ENCODE data around the gene ACAP3.
A peak's percentile ranks its signal among the peaks of the same experiment; 100 is the strongest.

Gene ACAP3

DNA sequence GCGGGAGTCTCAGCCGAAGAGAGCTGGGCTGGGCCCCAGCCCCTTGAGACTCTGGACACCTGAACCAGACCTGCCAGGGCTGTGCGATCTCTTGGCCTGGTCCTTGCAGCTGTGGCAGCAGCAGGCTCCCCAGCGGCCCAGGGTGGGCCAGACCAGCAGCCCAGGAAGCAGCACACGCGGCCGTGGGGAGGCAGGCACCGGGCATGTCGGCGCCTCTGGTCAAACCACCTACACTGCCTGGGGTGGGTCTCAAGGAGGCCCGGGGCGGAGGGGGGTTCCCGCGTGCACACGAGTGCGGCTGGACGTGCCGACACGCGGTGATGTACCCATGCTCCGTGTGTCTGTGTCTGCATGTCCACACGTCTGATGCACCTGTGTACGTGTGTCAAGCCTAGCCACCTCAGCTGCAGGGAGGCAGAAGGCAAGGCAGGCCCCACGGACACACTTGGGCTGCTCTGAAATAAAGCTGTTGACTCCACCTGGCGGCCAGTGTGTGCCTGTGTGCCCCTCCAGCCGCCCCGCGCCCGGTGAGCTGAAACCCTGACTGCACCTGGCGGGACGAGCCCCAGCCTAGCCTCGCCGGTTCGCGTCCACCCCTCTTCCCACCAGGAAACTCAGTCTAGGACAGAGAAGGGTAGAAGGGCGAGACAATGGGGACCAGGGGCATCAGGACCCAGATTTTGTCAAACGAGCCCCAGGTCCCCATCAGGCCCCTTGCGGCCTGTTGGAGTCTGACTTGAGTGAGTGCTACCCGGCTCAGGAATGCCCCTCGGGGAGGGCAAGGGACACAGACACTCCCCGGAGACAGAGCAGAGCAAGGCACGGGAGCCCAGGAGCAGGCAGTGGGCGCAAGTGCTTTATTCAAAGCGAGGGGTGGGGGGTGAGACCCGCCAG, 15.9 kb downstream of the ACAP3 start:
- H3K36me3 ChIP-seq (replicated peaks), result no peaks in the 10 kb centered on the region; the same call in 1 of the 2 replicates
- no peak overlapping the region for H3K4me3 ChIP-seq
- in situ Hi-C loops (cut with MboI; ENCODE audit: low sequenced_read_pairs), result no loop called here
- no peaks in the 10 kb centered on the region for H3K27me3 ChIP-seq (ENCODE audit: low read depth)
- H3K4me1 ChIP-seq, result no peaks in the 10 kb centered on the region
- DNase-seq (ENCODE audit: low spot score in 2 of 2), result peak; percentile 52 to 81
- H3K9me3 ChIP-seq, result no peaks in the 10 kb centered on the region

DNA sequence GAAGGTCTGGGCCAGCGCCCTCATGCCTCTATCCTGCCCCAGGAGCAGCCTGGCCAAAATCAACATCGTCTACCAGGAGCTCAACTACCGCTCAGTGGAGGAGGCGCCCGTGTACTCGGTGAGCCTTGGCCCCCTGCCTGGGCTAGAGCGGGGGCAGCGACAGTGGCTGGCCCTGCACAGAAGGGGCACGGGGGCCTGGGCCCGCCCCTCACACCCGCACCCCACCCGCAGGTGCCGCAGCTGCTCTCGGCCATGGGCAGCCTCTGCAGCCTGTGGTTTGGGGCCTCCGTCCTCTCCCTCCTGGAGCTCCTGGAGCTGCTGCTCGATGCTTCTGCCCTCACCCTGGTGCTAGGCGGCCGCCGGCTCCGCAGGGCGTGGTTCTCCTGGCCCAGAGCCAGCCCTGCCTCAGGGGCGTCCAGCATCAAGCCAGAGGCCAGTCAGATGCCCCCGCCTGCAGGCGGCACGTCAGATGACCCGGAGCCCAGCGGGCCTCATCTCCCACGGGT, 16.7 kb downstream of the ACAP3 start:
- Histone ChIP-seq H3K36me3 (replicated peaks) (no peaks in the 10 kb centered on the region; the same call in 1 of the 2 replicates), H3K27me3 (ENCODE audit: low read depth) (no peaks in the 10 kb centered on the region), H3K4me3 (no peak overlapping the region), H3K4me1 (no peaks in the 10 kb centered on the region), H3K9me3 (no peaks in the 10 kb centered on the region)
- in situ Hi-C loops (cut with MboI; ENCODE audit: low sequenced_read_pairs), result no loop called here
- DNase-seq (ENCODE audit: low spot score in 2 of 2), result no peak

DNA sequence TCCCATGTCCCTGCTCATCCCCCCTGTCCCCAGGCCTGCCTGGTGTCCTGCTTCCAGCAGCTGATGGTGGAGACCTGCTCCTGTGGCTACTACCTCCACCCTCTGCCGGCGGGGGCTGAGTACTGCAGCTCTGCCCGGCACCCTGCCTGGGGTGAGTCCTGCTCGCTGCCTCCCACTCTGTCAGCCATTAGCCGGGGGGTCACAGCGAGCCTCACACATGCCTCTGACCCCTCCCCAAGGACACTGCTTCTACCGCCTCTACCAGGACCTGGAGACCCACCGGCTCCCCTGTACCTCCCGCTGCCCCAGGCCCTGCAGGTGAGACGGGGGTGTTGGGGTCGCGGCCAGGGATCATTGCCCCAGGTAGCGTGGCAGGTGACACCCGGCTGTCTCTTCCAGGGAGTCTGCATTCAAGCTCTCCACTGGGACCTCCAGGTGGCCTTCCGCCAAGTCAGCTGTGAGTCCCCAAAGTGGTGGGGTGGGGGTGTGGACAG, 17.4 kb downstream of the ACAP3 start:
- Histone ChIP-seq H3K4me3 (no peak overlapping the region), H3K9me3 (no peaks in the 10 kb centered on the region), H3K4me1 (no peaks in the 10 kb centered on the region), H3K36me3 (replicated peaks) (no peaks in the 10 kb centered on the region; the same call in 1 of the 2 replicates), H3K27me3 (ENCODE audit: low read depth) (no peaks in the 10 kb centered on the region)
- peak in 1 of 2 experiments; percentile 79 for DNase-seq (ENCODE audit: low spot score in 2 of 2)
- in situ Hi-C loops (cut with MboI; ENCODE audit: low sequenced_read_pairs), result no loop called here

DNA sequence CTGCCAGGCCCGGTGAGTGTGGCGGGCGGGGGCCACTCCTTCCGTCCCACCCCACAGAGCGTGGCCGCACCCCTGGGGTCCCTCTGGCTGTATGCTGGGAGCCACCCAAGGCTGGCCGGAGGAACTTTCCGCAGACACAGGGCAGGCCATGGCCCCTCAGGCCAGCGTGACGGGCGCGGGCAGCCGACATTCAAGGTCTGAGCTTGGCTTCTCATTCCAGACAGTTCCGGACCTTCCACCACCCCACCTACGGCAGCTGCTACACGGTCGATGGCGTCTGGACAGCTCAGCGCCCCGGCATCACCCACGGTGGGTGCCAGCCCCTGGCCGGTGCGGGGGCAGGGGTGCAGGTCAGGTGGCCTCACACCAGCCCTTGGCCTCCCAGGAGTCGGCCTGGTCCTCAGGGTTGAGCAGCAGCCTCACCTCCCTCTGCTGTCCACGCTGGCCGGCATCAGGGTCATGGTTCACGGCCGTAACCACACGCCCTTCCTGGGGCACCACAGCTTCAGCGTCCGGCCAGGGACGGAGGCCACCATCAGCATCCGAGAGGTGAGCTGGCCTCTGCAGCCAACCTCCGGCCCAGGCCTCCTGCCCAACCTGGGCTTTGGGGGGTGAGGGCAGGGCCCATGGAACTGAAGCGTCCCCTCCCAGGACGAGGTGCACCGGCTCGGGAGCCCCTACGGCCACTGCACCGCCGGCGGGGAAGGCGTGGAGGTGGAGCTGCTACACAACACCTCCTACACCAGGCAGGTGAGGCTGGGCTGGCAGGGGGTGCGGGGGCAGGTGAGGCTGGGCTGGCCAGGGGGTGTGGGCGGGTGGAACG, 20.2 kb downstream of the ACAP3 start:
- no peak for DNase-seq (ENCODE audit: low spot score in 2 of 2)
- Histone ChIP-seq H3K4me3 (no peak overlapping the region), H3K4me1 (no peaks in the 10 kb centered on the region), H3K36me3 (replicated peaks) (no peaks in the 10 kb centered on the region; the same call in 1 of the 2 replicates), H3K9me3 (no peaks in the 10 kb centered on the region), H3K27me3 (ENCODE audit: low read depth) (no peaks in the 10 kb centered on the region)
- in situ Hi-C loops (cut with MboI; ENCODE audit: low sequenced_read_pairs), result no loop called here

DNA sequence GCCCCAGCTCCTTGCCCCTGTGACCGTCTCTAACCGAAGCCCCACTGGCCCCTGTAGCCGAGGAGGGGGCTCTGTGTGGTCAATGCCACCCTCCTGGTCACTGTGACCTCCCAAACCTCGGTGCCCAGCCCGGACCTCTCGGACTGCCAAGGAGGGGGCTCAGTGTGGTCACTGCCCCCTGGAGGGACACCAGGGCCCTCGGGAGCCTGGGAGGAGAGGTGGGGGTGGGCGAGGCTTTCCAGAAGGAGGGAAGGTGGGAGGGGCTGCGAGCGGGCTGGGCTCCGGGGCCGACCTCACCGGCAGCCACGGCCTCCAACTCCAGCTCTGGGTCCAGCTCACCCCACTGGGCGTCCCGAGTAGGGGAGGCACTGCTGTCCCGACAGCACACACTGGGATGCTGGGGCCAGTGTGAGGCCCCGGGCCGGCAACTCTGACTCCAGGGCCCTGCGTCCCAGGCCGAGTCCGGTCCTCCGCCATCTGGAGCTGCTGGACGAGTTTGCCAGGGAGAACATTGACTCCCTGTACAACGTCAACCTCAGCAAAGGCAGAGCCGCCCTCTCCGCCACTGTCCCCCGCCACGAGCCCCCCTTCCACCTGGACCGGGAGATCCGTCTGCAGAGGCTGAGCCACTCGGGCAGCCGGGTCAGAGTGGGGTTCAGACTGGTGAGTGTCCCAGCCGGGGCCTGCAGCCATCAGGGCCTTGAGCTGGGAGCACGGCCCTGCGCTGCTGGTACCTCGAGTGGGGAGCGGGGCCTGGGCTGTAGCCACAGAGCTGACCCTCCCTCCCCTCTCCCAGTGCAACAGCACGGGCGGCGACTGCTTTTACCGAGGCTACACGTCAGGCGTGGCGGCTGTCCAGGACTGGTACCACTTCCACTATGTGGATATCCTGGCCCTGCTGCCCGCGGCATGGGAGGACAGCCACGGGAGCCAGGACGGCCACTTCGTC, 21.1 kb downstream of the ACAP3 start:
- Histone ChIP-seq H3K4me1 (no peaks in the 10 kb centered on the region), H3K9me3 (no peaks in the 10 kb centered on the region), H3K27me3 (ENCODE audit: low read depth) (no peaks in the 10 kb centered on the region), H3K4me3 (no peak overlapping the region), H3K36me3 (replicated peaks) (no peaks in the 10 kb centered on the region)
- in situ Hi-C loops (cut with MboI; ENCODE audit: low sequenced_read_pairs), result no loop called here
- no peak for DNase-seq (ENCODE audit: low spot score in 2 of 2)

DNA sequence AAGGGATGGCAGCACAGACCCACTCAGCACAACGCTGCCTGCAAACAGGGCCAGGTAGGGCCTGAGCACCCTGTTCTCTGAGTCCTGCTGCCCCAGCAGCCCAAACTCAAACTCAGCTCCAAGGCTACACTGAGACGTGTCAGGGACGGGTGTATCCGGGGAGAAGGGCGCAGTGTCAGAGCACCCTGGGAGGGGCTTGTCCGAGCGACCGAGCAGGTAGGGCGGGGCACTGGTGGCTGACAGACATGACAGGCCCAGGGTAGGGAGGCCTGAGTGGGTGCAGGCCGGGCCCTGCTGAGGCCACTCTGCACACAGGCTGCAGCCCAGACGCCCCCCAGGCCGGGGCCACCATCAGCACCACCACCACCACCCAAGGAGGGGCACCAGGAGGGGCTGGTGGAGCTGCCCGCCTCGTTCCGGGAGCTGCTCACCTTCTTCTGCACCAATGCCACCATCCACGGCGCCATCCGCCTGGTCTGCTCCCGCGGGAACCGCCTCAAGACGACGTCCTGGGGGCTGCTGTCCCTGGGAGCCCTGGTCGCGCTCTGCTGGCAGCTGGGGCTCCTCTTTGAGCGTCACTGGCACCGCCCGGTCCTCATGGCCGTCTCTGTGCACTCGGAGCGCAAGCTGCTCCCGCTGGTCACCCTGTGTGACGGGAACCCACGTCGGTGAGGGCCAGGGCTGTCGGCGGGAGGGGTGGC, 22.0 kb downstream of the ACAP3 start:
- DNase-seq (ENCODE audit: low spot score in 2 of 2), result peak in 1 of 2 experiments; percentile 11
- no peaks in the 10 kb centered on the region for H3K4me1 ChIP-seq
- H3K9me3 ChIP-seq, result no peaks in the 10 kb centered on the region
- no peaks in the 10 kb centered on the region for H3K27me3 ChIP-seq (ENCODE audit: low read depth)
- H3K4me3 ChIP-seq, result no peak overlapping the region
- in situ Hi-C loops (cut with MboI; ENCODE audit: low sequenced_read_pairs), result no loop called here
- no peaks in the 10 kb centered on the region for H3K36me3 ChIP-seq (replicated peaks)

DNA sequence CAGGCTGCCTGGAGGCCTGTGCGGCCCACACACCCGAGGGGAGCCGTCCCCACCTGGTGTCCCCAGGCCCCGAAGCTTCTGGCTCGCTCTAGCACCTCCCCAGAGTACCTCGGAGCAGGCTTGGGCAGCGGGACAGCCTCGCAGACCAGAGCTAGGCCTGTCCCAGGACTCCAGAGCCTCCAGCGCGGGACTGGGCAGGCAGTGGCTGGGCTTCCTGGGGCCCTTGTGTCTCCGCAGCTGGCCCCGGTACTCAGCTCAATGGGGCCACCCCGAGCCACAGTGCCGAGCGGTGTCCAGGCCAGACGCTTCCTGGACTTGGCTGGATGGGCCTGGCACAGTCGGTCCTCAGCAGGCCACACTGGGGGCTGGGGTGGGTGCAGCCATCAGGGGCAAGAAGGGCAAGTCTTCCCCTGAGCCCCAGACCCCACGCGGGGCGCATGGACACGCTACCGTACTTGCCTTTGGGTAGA, 22.6 kb downstream of the ACAP3 start:
- in situ Hi-C loops (cut with MboI; ENCODE audit: low sequenced_read_pairs), result no loop called here
- Histone ChIP-seq H3K27me3 (ENCODE audit: low read depth) (no peaks in the 10 kb centered on the region), H3K4me3 (no peak overlapping the region), H3K36me3 (replicated peaks) (no peaks in the 10 kb centered on the region), H3K4me1 (no peaks in the 10 kb centered on the region), H3K9me3 (no peaks in the 10 kb centered on the region)
- DNase-seq (ENCODE audit: low spot score in 2 of 2), result no peak

DNA sequence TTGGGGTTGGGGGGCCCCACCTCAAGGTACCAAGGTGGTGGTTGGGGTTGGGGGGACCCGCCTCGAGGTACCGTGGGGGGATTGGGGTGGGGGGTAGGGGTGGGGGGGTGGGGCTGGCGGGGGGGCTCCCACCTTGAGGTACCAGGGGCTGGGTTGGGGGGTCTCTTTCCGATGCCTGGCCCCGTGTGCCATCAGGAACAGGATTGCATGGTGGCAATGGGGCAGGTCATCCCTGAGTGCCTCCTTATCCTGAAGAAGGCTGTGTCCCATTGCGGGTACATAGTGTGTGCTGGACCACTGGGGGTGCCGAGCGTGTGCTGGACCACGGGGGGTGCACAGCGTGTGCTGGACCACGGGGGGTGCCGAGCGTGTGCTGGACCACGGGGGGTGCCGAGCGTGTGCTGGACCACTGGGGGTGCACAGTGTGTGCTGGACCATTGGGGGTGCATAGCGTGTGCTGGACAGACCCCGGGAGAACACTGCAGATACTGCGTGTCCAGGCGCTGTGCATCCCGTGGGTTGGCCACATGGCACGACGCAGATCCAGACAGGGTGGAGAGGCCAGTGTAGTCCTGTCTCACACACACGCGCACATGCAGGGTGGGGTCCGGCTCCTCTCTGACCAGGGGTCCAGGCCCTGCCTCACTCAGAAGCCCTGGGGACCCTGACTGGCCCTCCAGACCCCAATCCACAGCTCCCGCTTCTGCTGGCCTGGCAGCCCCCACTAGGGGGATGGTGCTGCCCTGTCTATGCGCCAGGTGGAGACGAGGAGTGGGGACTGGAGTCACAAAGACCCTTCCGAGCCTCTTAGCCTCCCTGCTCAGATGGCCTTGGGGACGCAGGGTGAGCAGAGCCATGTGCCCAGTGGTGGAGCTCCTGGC, 23.3 kb downstream of the ACAP3 start:
- no peaks in the 10 kb centered on the region for H3K36me3 ChIP-seq (replicated peaks)
- no peaks in the 10 kb centered on the region for H3K4me1 ChIP-seq
- H3K27me3 ChIP-seq (ENCODE audit: low read depth), result no peaks in the 10 kb centered on the region
- DNase-seq (ENCODE audit: low spot score in 2 of 2), result no peak
- in situ Hi-C loops (cut with MboI; ENCODE audit: low sequenced_read_pairs), result no loop called here
- H3K9me3 ChIP-seq, result no peaks in the 10 kb centered on the region
- H3K4me3 ChIP-seq, result no peak overlapping the region

DNA sequence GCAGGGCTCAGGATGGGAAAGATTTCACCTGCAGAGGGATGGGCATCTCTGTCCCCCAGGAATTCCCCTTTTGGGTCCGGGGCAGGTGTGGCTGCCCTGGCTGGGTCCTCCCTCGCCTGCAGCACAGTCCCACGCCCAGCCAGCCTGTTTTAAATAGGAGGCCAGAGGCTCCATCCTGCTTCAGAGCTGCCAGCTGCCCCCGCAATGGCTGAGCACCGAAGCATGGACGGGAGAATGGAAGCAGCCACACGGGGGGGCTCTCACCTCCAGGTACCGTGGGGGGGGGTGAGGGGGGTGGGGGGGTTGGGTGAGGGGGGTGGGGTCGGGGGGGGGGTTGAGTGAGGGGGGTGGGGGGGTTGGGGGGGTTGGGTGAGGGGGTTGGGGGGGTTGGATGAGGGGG, 23.9 kb downstream of the ACAP3 start:
- Histone ChIP-seq H3K27me3 (ENCODE audit: low read depth) (no peaks in the 10 kb centered on the region), H3K36me3 (replicated peaks) (no peaks in the 10 kb centered on the region), H3K4me1 (no peaks in the 10 kb centered on the region), H3K9me3 (no peaks in the 10 kb centered on the region), H3K4me3 (no peak overlapping the region)
- DNase-seq (ENCODE audit: low spot score in 2 of 2), result no peak
- in situ Hi-C loops (cut with MboI; ENCODE audit: low sequenced_read_pairs), result no loop called here

DNA sequence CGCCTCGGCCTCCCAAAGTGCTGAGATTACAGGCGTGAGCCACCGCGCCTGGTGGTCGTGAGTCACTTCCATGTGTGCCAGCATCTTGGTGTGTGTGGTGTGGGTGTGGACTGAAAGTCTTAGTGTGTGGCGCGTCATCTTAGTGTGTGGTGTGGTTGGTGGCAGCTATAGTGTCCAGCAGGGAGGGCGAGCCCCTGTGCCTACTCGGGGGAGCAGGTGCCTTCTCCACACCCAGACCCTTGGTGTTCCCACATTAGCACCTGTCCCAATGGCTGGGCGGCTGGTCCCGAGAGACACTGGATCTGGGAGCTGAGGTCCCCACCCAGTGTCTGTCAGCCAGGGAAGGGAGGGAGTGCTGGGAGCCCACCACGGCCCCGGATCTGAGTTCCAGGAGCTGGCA, 24.7 kb downstream of the ACAP3 start:
- no peak for DNase-seq (ENCODE audit: low spot score in 2 of 2)
- in situ Hi-C loops (cut with MboI; ENCODE audit: low sequenced_read_pairs), result no loop called here

DNA sequence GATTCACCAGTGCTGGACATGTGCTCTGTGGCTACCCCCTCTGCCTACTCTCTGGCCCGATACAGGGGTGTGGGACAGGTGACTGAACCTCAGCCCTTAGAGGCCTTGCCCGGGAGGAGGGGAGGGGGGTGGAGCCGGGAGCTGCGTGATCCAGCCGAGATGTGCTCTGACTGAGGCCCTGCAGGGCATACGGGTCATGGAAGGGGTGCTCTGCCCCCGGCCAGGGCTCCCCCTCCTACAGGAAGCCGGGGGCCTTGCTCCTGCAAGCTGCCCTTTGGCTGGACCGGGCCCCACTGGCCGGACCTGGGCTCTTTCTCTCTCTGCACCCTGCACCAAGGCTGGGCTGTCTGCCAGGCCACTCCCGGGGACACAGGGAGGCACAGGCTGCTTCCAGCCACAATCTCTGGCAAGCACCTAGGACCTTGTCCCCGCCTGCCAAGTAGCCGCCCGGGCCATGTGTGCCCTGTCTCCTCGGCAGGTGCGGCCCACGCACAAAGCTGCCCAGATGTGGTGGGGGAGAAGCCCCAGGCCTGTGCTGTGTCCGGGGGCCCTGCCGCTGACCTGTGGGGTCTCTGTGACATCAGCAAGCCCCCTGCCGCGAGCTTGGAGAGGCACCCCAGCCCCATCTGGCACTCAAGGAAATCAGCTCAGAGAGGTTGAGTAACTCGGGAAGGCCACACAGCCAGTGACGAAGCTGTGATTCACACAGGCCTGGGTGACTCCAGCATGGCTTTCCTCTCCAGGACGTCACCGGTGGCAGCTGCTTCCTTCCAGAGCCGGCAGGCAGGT, 26.0 kb downstream of the ACAP3 start:
- H3K4me3 ChIP-seq, result no peak overlapping the region
- in situ Hi-C loops (cut with MboI; ENCODE audit: low sequenced_read_pairs), result no loop called here
- no peaks in the 10 kb centered on the region for H3K27me3 ChIP-seq (ENCODE audit: low read depth)
- no peak for DNase-seq (ENCODE audit: low spot score in 2 of 2)
- peaks cover under 1% of the 10 kb centered on the region; the same call in 1 of the 2 replicates for H3K9me3 ChIP-seq
- no peaks in the 10 kb centered on the region for H3K36me3 ChIP-seq (replicated peaks)
- H3K4me1 ChIP-seq, result no peaks in the 10 kb centered on the region

More for the DNA sequence above, 24.7 kb downstream of the ACAP3 start:
- no peaks in the 10 kb centered on the region for H3K4me1 ChIP-seq
- H3K4me3 ChIP-seq, result no peak overlapping the region
- no peaks in the 10 kb centered on the region for H3K9me3 ChIP-seq
- no peaks in the 10 kb centered on the region for H3K27me3 ChIP-seq (ENCODE audit: low read depth)
- no peaks in the 10 kb centered on the region for H3K36me3 ChIP-seq (replicated peaks)
